RWPE1 (cell line): ENCODE measurements around the gene MKKS.

ENCODE experiments used
- CTCF ChIA-PET: fragments of 350-600 bp; sonication (Branson Sonifier 250); formaldehyde crosslinking; extraction: SDS; loops from one replicate; lab custom pipeline; 2021; lab: Yijun Ruan, JAX
- POLR2A ChIA-PET: fragments of 400-600 bp; formaldehyde crosslinking; extraction: SDS; loops from one replicate; lab custom pipeline; 2020; ENCODE audit warnings: antibody characterized with exemption; ENCODE audit not compliant: low non-redundant PET; lab: Yijun Ruan, JAX
- DNase-seq: peaks from one replicate; pipeline ENCODE4 v3.0.0; 2012; ENCODE audit warnings: low spot score
- H3K27ac ChIP-seq: fragments of 450-650 bp; 2 replicates; pipeline ENCODE4 v1.5.1; 2017
- TF ChIP-seq, protein P1 (sequence below): fragments of 450-650 bp; conservative IDR thresholded peaks from 2 replicates; pipeline ENCODE4 v1.5.1; 2017; ENCODE audit warnings: low read depth, mild to moderate bottlenecking

Gene MKKS

DNA sequence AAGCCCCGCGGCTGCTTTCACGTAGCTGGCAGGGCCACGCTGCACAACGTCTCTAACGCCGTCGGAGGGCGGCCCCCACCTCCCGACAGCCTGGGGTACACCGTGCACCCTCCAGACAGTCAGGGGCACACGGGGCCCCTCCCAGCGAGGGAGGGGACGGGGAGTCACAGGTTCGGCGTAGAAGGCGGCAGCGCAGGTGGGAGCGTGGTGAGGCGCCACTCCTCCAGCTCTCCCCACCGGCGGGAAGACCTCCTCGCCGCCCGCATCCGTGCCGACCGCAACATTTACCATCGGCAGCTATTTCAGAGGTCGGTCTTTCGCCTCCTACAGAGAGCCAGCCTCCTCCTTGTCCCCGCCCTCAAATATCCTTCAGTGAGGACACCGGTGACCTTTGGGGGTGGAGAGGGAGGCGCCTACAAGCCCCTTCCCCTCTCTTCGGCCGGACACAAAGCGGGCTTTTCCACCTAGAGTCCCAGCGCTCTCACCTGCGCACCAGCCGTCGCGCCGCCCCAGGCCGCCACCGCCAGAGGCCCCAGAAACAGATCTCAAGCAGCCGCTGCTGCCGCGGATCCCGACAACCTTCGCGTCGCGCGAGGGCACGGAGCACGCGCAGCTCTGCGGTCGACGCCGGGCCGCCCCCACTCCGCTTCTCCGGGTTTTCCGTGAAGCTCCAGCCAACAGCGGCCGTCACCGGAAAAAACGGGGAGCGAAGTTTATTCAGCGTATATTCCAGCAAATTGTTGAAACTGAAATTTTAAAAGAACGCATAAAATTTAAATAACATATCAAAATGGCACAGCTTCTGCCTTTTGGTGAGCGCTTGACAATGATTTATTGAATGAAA lies at the start of gene MKKS:
Gene MKKS (minus strand): TSS at position 600 of the 844 bp plus-strand sequence. CDS start 20,708 bp downstream, outside the sequence.
- TF ChIP-seq, protein P1, sequence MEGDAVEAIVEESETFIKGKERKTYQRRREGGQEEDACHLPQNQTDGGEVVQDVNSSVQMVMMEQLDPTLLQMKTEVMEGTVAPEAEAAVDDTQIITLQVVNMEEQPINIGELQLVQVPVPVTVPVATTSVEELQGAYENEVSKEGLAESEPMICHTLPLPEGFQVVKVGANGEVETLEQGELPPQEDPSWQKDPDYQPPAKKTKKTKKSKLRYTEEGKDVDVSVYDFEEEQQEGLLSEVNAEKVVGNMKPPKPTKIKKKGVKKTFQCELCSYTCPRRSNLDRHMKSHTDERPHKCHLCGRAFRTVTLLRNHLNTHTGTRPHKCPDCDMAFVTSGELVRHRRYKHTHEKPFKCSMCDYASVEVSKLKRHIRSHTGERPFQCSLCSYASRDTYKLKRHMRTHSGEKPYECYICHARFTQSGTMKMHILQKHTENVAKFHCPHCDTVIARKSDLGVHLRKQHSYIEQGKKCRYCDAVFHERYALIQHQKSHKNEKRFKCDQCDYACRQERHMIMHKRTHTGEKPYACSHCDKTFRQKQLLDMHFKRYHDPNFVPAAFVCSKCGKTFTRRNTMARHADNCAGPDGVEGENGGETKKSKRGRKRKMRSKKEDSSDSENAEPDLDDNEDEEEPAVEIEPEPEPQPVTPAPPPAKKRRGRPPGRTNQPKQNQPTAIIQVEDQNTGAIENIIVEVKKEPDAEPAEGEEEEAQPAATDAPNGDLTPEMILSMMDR: no peak
- peak within 1 kb of the TSS; percentile 97 for H3K27ac ChIP-seq
- POLR2A ChIA-PET: interaction anchor here (0.6 kb wide), 1 partner anchor 194 kb away, joined by 3 read pairs; no protein-coding TSS in a partner anchor
- DNase-seq: peak; percentile 80
- CTCF ChIA-PET: interaction anchor here (0.6 to 1.0 kb wide), 3 partner anchors 33 to 456 kb away, joined by 3 to 5 read pairs (median 4); no protein-coding TSS in a partner anchor

DNA sequence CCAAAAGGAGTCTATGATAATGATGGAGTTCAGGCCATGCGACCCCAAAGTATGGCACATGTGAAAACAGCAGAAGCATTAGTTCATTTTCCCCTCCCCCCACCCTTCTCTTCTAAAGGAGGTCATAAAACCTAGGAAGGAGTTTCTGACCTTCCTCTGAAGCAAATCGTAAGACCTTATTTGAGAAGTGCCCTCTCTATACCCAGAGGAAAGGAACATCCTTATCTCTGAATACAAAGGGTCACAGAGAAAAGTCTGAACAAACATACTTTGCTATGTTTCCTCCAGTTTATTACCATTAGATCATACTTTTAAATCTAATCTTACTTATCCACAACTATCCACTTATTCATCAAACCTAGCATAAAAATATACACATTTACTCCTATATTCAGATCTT lies 49.7 kb upstream of the MKKS start:
- H3K27ac ChIP-seq: no peak overlapping the region
- POLR2A ChIA-PET: no interaction called here
- TF ChIP-seq, protein P1: no peak
- CTCF ChIA-PET: no interaction called here
- no peak for DNase-seq

DNA sequence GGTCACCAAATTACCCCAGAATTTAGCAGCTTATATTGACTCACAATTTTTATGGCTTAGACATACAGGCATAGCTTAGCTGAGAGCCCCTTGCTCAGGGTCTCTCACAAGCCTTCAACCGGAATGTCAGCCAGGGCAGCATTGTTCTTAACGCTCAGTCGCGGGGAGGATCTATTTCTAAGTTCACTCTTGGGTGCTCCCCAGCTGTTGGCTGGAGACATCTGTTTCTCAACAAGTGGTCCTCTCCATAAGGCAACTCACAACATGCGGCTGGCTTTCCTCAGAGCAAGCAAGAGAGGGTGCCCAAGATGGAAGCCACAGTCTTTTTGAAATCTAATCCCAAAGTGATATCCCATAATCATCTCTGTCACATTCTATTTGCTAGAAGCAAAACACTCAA lies 47.7 kb upstream of the MKKS start:
- POLR2A ChIA-PET: no interaction called here
- TF ChIP-seq, protein P1: no peak
- H3K27ac ChIP-seq: no peak overlapping the region
- CTCF ChIA-PET: no interaction called here
- no peak for DNase-seq

DNA sequence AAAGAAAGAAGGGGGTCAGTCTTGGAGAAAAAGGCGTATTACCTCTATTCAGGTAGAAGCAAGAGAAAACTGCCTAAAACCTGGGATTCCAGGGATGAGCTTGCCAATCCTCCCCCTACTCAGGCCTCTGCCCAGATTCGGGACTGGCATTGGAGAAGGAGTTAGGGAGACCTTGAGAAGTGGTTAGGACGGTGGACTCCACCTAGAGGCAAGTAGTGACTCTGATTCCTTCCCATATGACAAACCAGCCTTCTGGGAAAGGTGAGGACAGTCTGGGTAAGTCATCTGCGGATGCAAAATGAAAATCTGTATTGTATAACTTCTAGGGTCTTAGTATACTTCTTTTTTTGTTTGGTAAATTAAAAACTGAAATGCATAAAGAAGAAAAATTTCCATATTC lies 44.9 kb upstream of the MKKS start:
- DNase-seq: no peak
- H3K27ac ChIP-seq: no peak overlapping the region
- TF ChIP-seq, protein P1: no peak
- CTCF ChIA-PET: interaction anchor here (0.7 kb wide), 1 partner anchor 26 kb away, joined by 3 read pairs; no protein-coding TSS in a partner anchor
- POLR2A ChIA-PET: no interaction called here

DNA sequence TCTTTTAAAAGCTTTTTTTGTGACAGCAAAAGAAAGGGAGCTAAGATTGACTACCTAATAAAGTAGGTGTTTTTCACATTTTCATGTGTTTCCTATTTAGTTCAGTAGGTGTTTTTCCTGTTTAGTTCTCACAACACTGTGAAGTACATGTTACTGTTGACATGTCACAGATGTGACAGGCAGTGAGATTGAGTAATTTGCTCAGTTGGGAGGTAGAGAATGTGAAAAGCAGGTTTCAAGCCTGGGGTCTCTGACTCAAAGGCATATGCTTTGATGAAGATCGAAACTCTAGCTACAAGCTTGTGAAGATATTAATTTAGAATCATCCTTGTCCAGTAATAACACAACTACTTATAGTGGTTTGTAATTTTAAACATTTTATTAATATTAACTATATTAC lies 44.2 kb upstream of the MKKS start:
- CTCF ChIA-PET: interaction anchor here (0.7 to 1.0 kb wide), 2 partner anchors 25 to 218 kb away, joined by 3 read pairs; no protein-coding TSS in a partner anchor
- H3K27ac ChIP-seq: no peak overlapping the region
- TF ChIP-seq, protein P1: no peak
- POLR2A ChIA-PET: no interaction called here
- DNase-seq: no peak

DNA sequence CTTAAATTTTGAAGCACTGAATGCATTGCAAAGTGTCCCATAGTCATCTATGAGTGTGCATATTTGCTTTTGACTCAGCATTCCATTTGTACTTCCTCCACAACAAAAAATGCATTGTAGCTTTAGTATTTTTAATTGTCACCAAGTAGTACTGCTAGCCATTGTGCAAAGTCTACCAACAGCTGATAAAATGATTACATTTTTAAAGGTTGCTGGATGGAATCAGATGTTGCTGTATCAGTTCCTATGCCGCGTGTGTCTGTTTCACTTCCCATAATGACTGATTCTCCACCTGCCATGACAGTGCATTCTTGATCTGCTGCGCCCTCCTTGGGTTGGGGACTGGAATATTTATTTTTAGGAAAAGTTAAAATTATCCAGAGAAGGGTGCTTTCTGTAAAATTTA lies 42.3 kb upstream of the MKKS start:
- POLR2A ChIA-PET: no interaction called here
- no peak for DNase-seq
- CTCF ChIA-PET: no interaction called here
- H3K27ac ChIP-seq: no peak overlapping the region
- TF ChIP-seq, protein P1: no peak
